Measurements from ENCODE around the gene PFDN2.

The PFDN2 gene

GRCh38 chr1:161054805-161055204 is 63.0 kb downstream of the PFDN2 start:
- DNase-seq (ENCODE audit: extremely low read depth, low read depth) = no peak
- no peak for TF ChIP-seq CTCF (IDR thresholded peaks at IDR 0.05; ENCODE audit: low read depth, low read length)

- TF ChIP-seq CTCF (IDR thresholded peaks at IDR 0.05; ENCODE audit: low read depth, low read length) = no peak
- DNase-seq (ENCODE audit: extremely low read depth, low read depth) = no peak
Measured at GRCh38 chr1:161054232-161054631, 63.6 kb downstream of the PFDN2 start.

- no peak for TF ChIP-seq CTCF (IDR thresholded peaks at IDR 0.05; ENCODE audit: low read depth, low read length)
Measured at GRCh38 chr1:161052899-161053298, 64.9 kb downstream of the PFDN2 start.

GRCh38 chr1:161051219-161051618 is 66.6 kb downstream of the PFDN2 start:
- DNase-seq (ENCODE audit: extremely low read depth, low read depth) = no peak
- no peak for TF ChIP-seq CTCF (IDR thresholded peaks at IDR 0.05; ENCODE audit: low read depth, low read length)

More at GRCh38 chr1:161052899-161053298, 64.9 kb downstream of the PFDN2 start:
- DNase-seq (ENCODE audit: extremely low read depth, low read depth) = no peak
